ENCODE data around the gene CES2. TPM values are rescaled to one million over a fixed set of nuclear protein-coding genes. Genes with fewer than 3 reads are reported as not detected.

Gene CES2
- polyA plus RNA-seq, 1 of the 3 experiments (the other 2 are of a cell fraction): 33.1 TPM

DNA sequence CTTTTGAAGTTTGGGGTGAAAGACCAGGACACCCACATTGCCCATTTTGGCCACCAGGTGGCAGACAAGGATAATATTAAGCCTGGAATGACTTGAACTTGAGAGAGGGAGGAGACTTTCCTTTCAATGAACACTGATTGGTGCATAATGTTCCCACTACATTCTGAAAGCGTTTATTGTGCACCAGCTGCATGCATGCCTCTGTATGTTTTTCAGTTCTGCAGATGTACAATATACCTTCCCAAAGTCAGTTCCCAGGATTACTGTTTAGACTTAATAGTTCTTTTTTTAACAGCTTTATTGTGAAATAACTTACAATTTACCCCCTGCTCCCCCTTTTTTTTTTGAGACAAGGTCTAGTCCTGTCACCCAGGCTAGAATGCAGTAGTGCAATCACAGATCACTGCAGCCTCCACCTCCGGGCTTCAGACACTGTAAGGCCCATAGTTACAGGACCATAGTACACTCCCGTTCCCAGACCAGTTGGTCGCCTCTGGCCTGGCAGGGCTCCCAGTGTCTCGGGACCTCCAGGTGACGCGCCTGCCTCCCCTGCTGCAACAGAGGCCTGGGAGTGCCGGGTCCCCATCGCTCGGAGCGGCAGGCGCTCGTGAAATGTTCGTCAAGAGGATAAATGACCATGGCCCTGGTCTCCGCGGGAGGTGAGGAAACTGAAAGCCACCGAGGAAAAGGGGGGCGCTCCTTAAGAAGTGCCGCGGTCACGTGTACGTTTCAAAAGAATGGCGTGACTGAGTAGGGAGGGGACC, 12.2 kb downstream of the CES2 start:
- POLR2A ChIA-PET: no interaction called here
- DNase-seq: peak; percentile 88
- 3% methylated on average over 21 of the region's 23 CpGs for WGBS (ENCODE audit: low lambda C conversion rate)
- peak overlapping the region; percentile 84 for H2AFZ ChIP-seq (ENCODE audit: low read depth)
- H3K27ac ChIP-seq (ENCODE audit: low read depth in 2 of 2, low read length in 1 of 2): no peak overlapping the region
- CTCF ChIA-PET: interaction anchor here (0.6 to 3.6 kb wide), 23 partner anchors 12 to 273 kb away, joined by 3 to 22 read pairs (median 3); partner anchors contain the start of genes CES2 and CES3
- H3K9me2 ChIP-seq: no peaks in the 10 kb centered on the region
- H3K4me3 ChIP-seq (ENCODE audit: low read depth in 2 of 2, low read length in 1 of 2): peak overlapping the region; percentile 45 to 57
- H4K20me1 ChIP-seq (ENCODE audit: insufficient read depth): no peaks in the 10 kb centered on the region
- H3K79me2 ChIP-seq (ENCODE audit: insufficient read depth): no peaks in the 10 kb centered on the region
- H3K4me1 ChIP-seq (ENCODE audit: control insufficient read depth in 1 of 2, insufficient read depth in 2 of 2, low read depth in 1 of 2, low read length in 1 of 2): peaks cover 0 to 8% of the 10 kb centered on the region in 2 experiments; a peak in 1 of 4 replicates
- no peak overlapping the region for H3K9ac ChIP-seq
- no peaks in the 10 kb centered on the region; the same call in 1 of the 2 replicates for H3K9me3 ChIP-seq
- H3F3A ChIP-seq (replicated peaks; ENCODE audit: insufficient read depth): peaks cover 14% of the 10 kb centered on the region
- H3K36me3 ChIP-seq (replicated peaks in 1 of 2; ENCODE audit: control insufficient read depth in 1 of 2, insufficient read depth in 2 of 2, low read length in 1 of 2): peaks cover 5 to 13% of the 10 kb centered on the region in 2 experiments
- no peaks in the 10 kb centered on the region for H3K27me3 ChIP-seq (ENCODE audit: insufficient read depth)
- H3K4me2 ChIP-seq: peak overlapping the region; percentile 79
- TF ChIP-seq, protein P1, sequence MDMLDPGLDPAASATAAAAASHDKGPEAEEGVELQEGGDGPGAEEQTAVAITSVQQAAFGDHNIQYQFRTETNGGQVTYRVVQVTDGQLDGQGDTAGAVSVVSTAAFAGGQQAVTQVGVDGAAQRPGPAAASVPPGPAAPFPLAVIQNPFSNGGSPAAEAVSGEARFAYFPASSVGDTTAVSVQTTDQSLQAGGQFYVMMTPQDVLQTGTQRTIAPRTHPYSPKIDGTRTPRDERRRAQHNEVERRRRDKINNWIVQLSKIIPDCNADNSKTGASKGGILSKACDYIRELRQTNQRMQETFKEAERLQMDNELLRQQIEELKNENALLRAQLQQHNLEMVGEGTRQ (IDR thresholded peaks at IDR 0.05; ENCODE audit: borderline replicate concordance, low read depth, low read length): no peak
- 0 out of 2 replicates have a peak, but pooled peaks have one; percentile 47 for TF ChIP-seq RCOR1 (IDR thresholded peaks at IDR 0.05; ENCODE audit: low read length)
- peak; percentile 80 for TF ChIP-seq RAD21 (IDR thresholded peaks at IDR 0.05; ENCODE audit: low read length)
- TF ChIP-seq, protein P2, sequence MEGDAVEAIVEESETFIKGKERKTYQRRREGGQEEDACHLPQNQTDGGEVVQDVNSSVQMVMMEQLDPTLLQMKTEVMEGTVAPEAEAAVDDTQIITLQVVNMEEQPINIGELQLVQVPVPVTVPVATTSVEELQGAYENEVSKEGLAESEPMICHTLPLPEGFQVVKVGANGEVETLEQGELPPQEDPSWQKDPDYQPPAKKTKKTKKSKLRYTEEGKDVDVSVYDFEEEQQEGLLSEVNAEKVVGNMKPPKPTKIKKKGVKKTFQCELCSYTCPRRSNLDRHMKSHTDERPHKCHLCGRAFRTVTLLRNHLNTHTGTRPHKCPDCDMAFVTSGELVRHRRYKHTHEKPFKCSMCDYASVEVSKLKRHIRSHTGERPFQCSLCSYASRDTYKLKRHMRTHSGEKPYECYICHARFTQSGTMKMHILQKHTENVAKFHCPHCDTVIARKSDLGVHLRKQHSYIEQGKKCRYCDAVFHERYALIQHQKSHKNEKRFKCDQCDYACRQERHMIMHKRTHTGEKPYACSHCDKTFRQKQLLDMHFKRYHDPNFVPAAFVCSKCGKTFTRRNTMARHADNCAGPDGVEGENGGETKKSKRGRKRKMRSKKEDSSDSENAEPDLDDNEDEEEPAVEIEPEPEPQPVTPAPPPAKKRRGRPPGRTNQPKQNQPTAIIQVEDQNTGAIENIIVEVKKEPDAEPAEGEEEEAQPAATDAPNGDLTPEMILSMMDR (IDR thresholded peaks at IDR 0.05): peak; percentile 91
- TF ChIP-seq SMC3 (IDR thresholded peaks at IDR 0.05; ENCODE audit: low read depth, low read length): peak; percentile 58

- DNase-seq: no peak
- Histone ChIP-seq H3K27me3 (ENCODE audit: insufficient read depth) (no peaks in the 10 kb centered on the region), H3K4me1 (ENCODE audit: control insufficient read depth in 1 of 2, insufficient read depth in 2 of 2, low read depth in 1 of 2, low read length in 1 of 2) (peaks cover 0 to 8% of the 10 kb centered on the region in 2 experiments; a peak in 1 of 4 replicates), H3K9ac (no peak overlapping the region), H3K9me3 (no peaks in the 10 kb centered on the region; the same call in 1 of the 2 replicates), H3K36me3 (replicated peaks in 1 of 2; ENCODE audit: control insufficient read depth in 1 of 2, insufficient read depth in 2 of 2, low read length in 1 of 2) (peaks cover 0 to 5% of the 10 kb centered on the region in 2 experiments), H3K27ac (ENCODE audit: low read depth in 2 of 2, low read length in 1 of 2) (no peak overlapping the region), H3K4me3 (ENCODE audit: low read depth in 2 of 2, low read length in 1 of 2) (peak overlapping the region; percentile 45 to 57; a peak in 3 of 4 replicates), H2AFZ (ENCODE audit: low read depth) (peak overlapping the region; percentile 84), H3K4me2 (peak overlapping the region; percentile 79), H4K20me1 (ENCODE audit: insufficient read depth) (no peaks in the 10 kb centered on the region), H3K79me2 (ENCODE audit: insufficient read depth) (no peaks in the 10 kb centered on the region), H3K9me2 (no peaks in the 10 kb centered on the region), H3F3A (replicated peaks; ENCODE audit: insufficient read depth) (peaks cover 14% of the 10 kb centered on the region)
- 30% methylated on average over 35 of the region's 44 CpGs for WGBS (ENCODE audit: low lambda C conversion rate)
- POLR2A ChIA-PET: no interaction called here
- TF ChIP-seq GABPA (IDR thresholded peaks at IDR 0.05; ENCODE audit: low read depth): no peak
- no peak for TF ChIP-seq FOXM1 (IDR thresholded peaks at IDR 0.05; ENCODE audit: low read depth)
- CTCF ChIA-PET: interaction anchor here (1.0 to 3.6 kb wide), 7 partner anchors 11 to 71 kb away, joined by 3 to 22 read pairs (median 4); partner anchors contain the start of gene CES3
Measured at GRCh38 chr16:66948134-66948836, 13.0 kb downstream of the CES2 start.

Data from SK-N-SH (cell line).